ENCODE measurements around the gene MCL1. TPM values are rescaled to one million over a fixed set of nuclear protein-coding genes. Genes with fewer than 3 reads are reported as not detected.
"Not testable (repeated sequence)": the region's sequence is repeated elsewhere in the genome, so short reads cannot be mapped to it uniquely, and the experiment has no call there.

Gene MCL1
- total RNA-seq, 1 experiment from 2014 or later = 163 TPM

DNA sequence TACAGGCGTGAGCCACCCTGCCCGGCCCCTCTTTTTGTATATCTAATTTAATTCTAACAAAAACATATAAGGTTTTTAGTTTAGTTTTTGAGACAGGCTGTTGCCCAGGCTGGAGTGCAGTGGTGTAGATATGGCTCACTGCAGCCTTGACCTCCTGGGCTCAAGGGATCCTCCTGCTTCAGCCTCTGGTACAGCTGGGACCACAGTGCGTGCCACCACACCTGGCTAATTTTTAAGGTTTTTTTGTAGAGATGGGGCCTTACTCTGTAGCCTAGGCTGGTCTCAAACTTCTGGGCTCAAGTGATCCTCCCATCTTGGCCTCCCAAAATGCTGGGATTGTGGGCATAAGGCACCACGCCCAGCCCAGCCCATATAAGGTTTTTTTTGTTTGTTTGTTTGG is 31.2 kb upstream of the MCL1 start:
- H3K4me1 ChIP-seq (ENCODE audit: insufficient read depth, low read length, poor library complexity, severe bottlenecking) = peaks cover 28% of the 10 kb centered on the region
- H3K27ac ChIP-seq (ENCODE audit: low read depth, low read length, poor library complexity, severe bottlenecking) = no peak overlapping the region
- H3K36me3 ChIP-seq (ENCODE audit: insufficient read depth, low read length, poor library complexity, severe bottlenecking) = peaks cover 3% of the 10 kb centered on the region
- TF ChIP-seq, protein P1, sequence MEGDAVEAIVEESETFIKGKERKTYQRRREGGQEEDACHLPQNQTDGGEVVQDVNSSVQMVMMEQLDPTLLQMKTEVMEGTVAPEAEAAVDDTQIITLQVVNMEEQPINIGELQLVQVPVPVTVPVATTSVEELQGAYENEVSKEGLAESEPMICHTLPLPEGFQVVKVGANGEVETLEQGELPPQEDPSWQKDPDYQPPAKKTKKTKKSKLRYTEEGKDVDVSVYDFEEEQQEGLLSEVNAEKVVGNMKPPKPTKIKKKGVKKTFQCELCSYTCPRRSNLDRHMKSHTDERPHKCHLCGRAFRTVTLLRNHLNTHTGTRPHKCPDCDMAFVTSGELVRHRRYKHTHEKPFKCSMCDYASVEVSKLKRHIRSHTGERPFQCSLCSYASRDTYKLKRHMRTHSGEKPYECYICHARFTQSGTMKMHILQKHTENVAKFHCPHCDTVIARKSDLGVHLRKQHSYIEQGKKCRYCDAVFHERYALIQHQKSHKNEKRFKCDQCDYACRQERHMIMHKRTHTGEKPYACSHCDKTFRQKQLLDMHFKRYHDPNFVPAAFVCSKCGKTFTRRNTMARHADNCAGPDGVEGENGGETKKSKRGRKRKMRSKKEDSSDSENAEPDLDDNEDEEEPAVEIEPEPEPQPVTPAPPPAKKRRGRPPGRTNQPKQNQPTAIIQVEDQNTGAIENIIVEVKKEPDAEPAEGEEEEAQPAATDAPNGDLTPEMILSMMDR (conservative IDR thresholded peaks at IDR 0.05; ENCODE audit: low read depth, low read length) = no peak
- no peak for TF ChIP-seq EZH2 (IDR thresholded peaks at IDR 0.05; ENCODE audit: borderline replicate concordance, low read depth, low read length, poor library complexity, severe bottlenecking)
- POLR2A ChIA-PET (ENCODE audit: low non-redundant PET) = no interaction called here
- no peaks in the 10 kb centered on the region for H3K9me3 ChIP-seq (ENCODE audit: low read depth, low read length, poor library complexity, severe bottlenecking)
- no peak for DNase-seq (ENCODE audit: low spot score)
- BruUV-seq (replicated peaks) = no TSS peak
- intact Hi-C loops (cut with micrococcal nuclease; ENCODE audit: unreplicated experiment) = no loop called here
- CTCF ChIA-PET = no interaction called here
- no peaks in the 10 kb centered on the region for H3K27me3 ChIP-seq (replicated peaks; ENCODE audit: insufficient read depth, low read depth, low read length, poor library complexity)
- no peak overlapping the region for H3K4me3 ChIP-seq (ENCODE audit: low read depth, low read length, poor library complexity, severe bottlenecking)

DNA sequence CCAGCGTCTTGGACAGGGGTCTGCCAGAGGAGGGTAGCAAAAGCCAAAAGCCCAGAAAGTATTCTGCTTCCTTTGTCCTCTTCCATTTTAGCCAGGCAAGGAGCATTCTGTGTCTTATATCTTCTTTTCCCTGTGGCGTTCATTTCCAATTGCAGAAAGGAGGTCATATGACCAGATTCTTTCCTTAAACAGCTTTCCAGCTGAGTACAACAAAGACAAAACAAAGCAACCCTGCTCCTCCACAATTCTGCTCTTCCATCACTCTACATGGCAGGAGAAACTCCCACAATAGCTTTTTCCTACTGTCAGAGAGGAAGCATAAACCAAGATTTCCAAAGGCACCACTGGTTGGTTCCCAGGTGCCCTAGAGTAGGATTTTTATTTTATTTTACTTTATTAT is 30.3 kb upstream of the MCL1 start:
- POLR2A ChIA-PET (ENCODE audit: low non-redundant PET) = interaction anchor here (0.5 kb wide), 1 partner anchor 31 kb away, joined by 9 read pairs; no protein-coding TSS in a partner anchor
- intact Hi-C loops (cut with micrococcal nuclease; ENCODE audit: unreplicated experiment) = no loop called here
- DNase-seq (ENCODE audit: low spot score) = no peak
- Histone ChIP-seq H3K9me3 (ENCODE audit: low read depth, low read length, poor library complexity, severe bottlenecking) (no peaks in the 10 kb centered on the region), H3K4me1 (ENCODE audit: insufficient read depth, low read length, poor library complexity, severe bottlenecking) (peaks cover 35% of the 10 kb centered on the region), H3K36me3 (ENCODE audit: insufficient read depth, low read length, poor library complexity, severe bottlenecking) (peaks cover 3% of the 10 kb centered on the region), H3K4me3 (ENCODE audit: low read depth, low read length, poor library complexity, severe bottlenecking) (no peak overlapping the region), H3K27me3 (replicated peaks; ENCODE audit: insufficient read depth, low read depth, low read length, poor library complexity) (no peaks in the 10 kb centered on the region), H3K27ac (ENCODE audit: low read depth, low read length, poor library complexity, severe bottlenecking) (peak overlapping the region; percentile 50)
- CTCF ChIA-PET = no interaction called here
- no peak for TF ChIP-seq EZH2 (IDR thresholded peaks at IDR 0.05; ENCODE audit: borderline replicate concordance, low read depth, low read length, poor library complexity, severe bottlenecking)
- TF ChIP-seq, protein P1 (conservative IDR thresholded peaks at IDR 0.05; ENCODE audit: low read depth, low read length) = no peak
- no TSS peak for BruUV-seq (replicated peaks)

DNA sequence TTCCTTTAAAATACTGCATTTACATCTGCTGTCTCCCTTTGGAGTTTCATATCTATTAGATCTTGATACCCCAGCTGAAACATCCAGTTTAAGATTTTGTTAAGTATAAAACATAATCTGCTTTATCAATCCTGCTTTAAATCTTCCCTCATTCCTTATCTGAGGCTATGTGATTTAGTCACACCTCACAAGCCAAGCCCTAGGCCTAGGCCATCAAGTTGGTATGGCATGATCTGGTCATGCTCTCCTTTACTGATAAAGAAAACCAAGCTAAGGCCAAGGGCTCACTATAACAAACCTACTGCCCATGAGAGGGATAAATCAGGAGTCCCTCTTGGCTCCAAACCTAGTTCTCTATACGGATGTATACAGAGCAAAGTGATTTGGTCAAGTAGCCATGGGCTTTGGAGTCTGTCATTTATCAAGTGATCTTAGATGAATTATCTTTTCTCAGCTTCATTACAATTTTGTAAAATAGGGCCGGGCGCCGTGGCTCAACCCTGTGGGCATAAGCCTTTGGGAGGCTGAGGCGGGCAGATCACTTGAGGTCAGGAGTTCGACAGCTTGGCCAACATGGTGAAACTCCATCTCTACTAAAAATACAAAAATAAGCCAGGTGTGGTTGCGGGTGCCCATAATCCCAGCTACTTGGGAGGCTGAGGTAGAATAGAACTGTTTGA is 27.2 kb upstream of the MCL1 start:
- no peaks in the 10 kb centered on the region for H3K27me3 ChIP-seq (replicated peaks; ENCODE audit: insufficient read depth, low read depth, low read length, poor library complexity)
- peak overlapping the region; percentile 38 for H3K27ac ChIP-seq (ENCODE audit: low read depth, low read length, poor library complexity, severe bottlenecking)
- POLR2A ChIA-PET (ENCODE audit: low non-redundant PET) = interaction anchor here (0.6 kb wide), 1 partner anchor 46 kb away, joined by 6 read pairs; no protein-coding TSS in a partner anchor
- BruUV-seq (replicated peaks) = no TSS peak
- no peaks in the 10 kb centered on the region for H3K9me3 ChIP-seq (ENCODE audit: low read depth, low read length, poor library complexity, severe bottlenecking)
- H3K4me3 ChIP-seq (ENCODE audit: low read depth, low read length, poor library complexity, severe bottlenecking) = no peak overlapping the region
- CTCF ChIA-PET = no interaction called here
- DNase-seq (ENCODE audit: low spot score) = no peak
- intact Hi-C loops (cut with micrococcal nuclease; ENCODE audit: unreplicated experiment) = no loop called here
- H3K4me1 ChIP-seq (ENCODE audit: insufficient read depth, low read length, poor library complexity, severe bottlenecking) = peaks cover 29% of the 10 kb centered on the region
- TF ChIP-seq, protein P1 (conservative IDR thresholded peaks at IDR 0.05; ENCODE audit: low read depth, low read length) = no peak
- TF ChIP-seq EZH2 (IDR thresholded peaks at IDR 0.05; ENCODE audit: borderline replicate concordance, low read depth, low read length, poor library complexity, severe bottlenecking) = no peak
- H3K36me3 ChIP-seq (ENCODE audit: insufficient read depth, low read length, poor library complexity, severe bottlenecking) = peaks cover 3% of the 10 kb centered on the region

DNA sequence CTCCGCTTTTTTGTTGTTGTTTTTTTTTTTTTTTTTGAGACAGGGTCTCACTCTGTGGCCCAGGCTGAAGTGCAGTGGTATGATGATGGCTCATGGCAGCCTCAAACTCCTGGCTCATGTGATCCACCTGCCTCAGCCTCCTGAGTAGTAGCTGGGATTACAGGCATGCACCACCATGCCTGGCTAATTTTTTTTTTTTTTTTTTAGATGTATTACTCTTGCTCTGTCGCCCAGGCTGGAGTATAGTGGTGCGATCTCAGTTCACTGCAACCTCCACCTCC is 26.0 kb upstream of the MCL1 start:
- peak overlapping the region; percentile 86 for H3K27ac ChIP-seq (ENCODE audit: low read depth, low read length, poor library complexity, severe bottlenecking)
- peaks cover 23% of the 10 kb centered on the region for H3K4me1 ChIP-seq (ENCODE audit: insufficient read depth, low read length, poor library complexity, severe bottlenecking)
- H3K9me3 ChIP-seq (ENCODE audit: low read depth, low read length, poor library complexity, severe bottlenecking); H3K27me3 ChIP-seq (replicated peaks; ENCODE audit: insufficient read depth, low read depth, low read length, poor library complexity); intact Hi-C loops (cut with micrococcal nuclease; ENCODE audit: unreplicated experiment); DNase-seq (ENCODE audit: low spot score); CTCF ChIA-PET; BruUV-seq (replicated peaks); H3K4me3 ChIP-seq (ENCODE audit: low read depth, low read length, poor library complexity, severe bottlenecking); POLR2A ChIA-PET (ENCODE audit: low non-redundant PET); H3K36me3 ChIP-seq (ENCODE audit: insufficient read depth, low read length, poor library complexity, severe bottlenecking): not testable (repeated sequence)

Data from A673 (cell line).